Measurements from ENCODE around the gene GLIS2.

DNA sequence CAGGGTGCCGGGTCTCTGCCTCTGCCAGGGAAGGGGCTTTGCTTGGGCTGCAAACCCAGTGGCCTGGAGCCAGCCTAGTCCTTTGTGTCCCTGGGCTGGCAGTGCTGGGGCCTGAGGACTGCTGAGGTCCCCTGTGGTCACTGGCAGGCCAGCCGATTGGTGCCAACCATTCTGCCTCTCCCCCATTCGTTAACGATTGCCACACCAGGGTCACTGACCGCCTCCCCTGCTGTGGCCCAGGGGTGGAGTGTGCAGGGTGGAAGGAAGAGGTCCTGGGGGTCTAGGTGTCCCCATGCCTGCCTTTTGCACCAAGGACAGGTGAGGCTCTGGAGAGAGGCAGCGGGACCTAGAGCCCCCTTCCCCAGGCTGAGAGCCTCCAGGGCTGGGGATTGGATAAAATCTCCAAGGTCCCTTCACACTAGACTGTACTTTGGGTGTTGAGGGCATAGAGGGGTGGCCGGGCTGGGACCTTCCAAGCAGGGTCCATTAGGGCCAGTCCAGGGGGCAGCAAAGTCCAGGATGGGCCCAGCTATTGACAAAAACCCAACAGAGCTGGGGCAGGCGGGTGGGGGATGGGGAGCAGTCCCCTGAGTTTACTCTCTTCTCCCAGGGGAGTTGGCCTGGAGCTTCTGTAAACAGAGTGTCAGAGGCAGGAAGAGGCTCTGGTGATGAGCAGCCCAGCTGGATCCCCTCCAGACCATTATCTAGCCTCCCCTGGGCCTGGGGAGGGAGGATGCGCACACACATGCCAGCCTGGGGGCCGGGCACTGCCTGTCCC, 56.9 kb downstream of the GLIS2 start:
- TF ChIP-seq, protein P1, sequence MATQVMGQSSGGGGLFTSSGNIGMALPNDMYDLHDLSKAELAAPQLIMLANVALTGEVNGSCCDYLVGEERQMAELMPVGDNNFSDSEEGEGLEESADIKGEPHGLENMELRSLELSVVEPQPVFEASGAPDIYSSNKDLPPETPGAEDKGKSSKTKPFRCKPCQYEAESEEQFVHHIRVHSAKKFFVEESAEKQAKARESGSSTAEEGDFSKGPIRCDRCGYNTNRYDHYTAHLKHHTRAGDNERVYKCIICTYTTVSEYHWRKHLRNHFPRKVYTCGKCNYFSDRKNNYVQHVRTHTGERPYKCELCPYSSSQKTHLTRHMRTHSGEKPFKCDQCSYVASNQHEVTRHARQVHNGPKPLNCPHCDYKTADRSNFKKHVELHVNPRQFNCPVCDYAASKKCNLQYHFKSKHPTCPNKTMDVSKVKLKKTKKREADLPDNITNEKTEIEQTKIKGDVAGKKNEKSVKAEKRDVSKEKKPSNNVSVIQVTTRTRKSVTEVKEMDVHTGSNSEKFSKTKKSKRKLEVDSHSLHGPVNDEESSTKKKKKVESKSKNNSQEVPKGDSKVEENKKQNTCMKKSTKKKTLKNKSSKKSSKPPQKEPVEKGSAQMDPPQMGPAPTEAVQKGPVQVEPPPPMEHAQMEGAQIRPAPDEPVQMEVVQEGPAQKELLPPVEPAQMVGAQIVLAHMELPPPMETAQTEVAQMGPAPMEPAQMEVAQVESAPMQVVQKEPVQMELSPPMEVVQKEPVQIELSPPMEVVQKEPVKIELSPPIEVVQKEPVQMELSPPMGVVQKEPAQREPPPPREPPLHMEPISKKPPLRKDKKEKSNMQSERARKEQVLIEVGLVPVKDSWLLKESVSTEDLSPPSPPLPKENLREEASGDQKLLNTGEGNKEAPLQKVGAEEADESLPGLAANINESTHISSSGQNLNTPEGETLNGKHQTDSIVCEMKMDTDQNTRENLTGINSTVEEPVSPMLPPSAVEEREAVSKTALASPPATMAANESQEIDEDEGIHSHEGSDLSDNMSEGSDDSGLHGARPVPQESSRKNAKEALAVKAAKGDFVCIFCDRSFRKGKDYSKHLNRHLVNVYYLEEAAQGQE (IDR thresholded peaks at IDR 0.05; ENCODE audit: insufficient read depth in 1 of 2, low read depth in 2 of 2, low read length in 2 of 2): no peak
- TF ChIP-seq POLR2AphosphoS5 (IDR thresholded peaks at IDR 0.05; ENCODE audit: low read depth, low read length): no peak
- TF ChIP-seq FOXP2 (optimal IDR thresholded peaks at IDR 0.05; ENCODE audit: borderline replicate concordance, extremely low read depth, extremely low read length, insufficient read depth): no peak
- no peak for TF ChIP-seq TAF1 (IDR thresholded peaks at IDR 0.05; ENCODE audit: borderline replicate concordance, insufficient read depth, low read length)
